ENCODE results near the gene TCEAL7. TPM values are rescaled to one million over a fixed set of nuclear protein-coding genes. Genes with fewer than 3 reads are reported as not detected.

TCEAL7 gene
- total and polyA plus RNA-seq, 2 donors (not counting 3 experiments of a cell fraction or from before 2014, with no cell fraction given): 4.2 to 10.5 TPM

GRCh38 chrX:103372886-103373285, 42.8 kb downstream of the TCEAL7 start:
- Histone ChIP-seq H3K4me2 (ENCODE audit: insufficient read depth, low read length) (no peak overlapping the region), H3K79me2 (ENCODE audit: control insufficient read depth, insufficient read depth, low read length) (peaks cover 8% of the 10 kb centered on the region), H3K9me1 (replicated peaks; ENCODE audit: control insufficient read depth, extremely low read depth, insufficient read depth, low read length) (no peaks in the 10 kb centered on the region), H4K20me1 (replicated peaks; ENCODE audit: control insufficient read depth, extremely low read depth, insufficient read depth, low read length) (no peaks in the 10 kb centered on the region), H3K9ac (replicated peaks; ENCODE audit: extremely low read depth, insufficient read depth, low read length) (no peak overlapping the region), H3K9me3 (replicated peaks; ENCODE audit: control insufficient read depth, insufficient read depth, low read length) (no peaks in the 10 kb centered on the region), H3K4me1 (ENCODE audit: control insufficient read depth, extremely low read depth, insufficient read depth, low read length) (peaks cover 6% of the 10 kb centered on the region), H3K36me3 (ENCODE audit: control insufficient read depth in 2 of 2, extremely low read depth in 1 of 2, insufficient read depth in 2 of 2, low read length in 2 of 2) (no peaks in the 10 kb centered on the region), H3K27ac (ENCODE audit: insufficient read depth, low read depth, low read length) (no peak overlapping the region), H2AFZ (ENCODE audit: low read depth, low read length) (no peak overlapping the region), H3K4me3 (replicated peaks in 1 of 3; ENCODE audit: insufficient read depth in 1 of 3, low read depth in 1 of 3, low read length in 3 of 3) (no peak overlapping the region), H3K27me3 (ENCODE audit: control insufficient read depth in 2 of 2, insufficient read depth in 2 of 2, low read length in 2 of 2) (no peaks in the 10 kb centered on the region)
- POLR2A ChIA-PET: no interaction called here
- TF ChIP-seq POLR2AphosphoS5 (IDR thresholded peaks at IDR 0.05; ENCODE audit: insufficient read depth, low read depth, low read length) (no peak), CTCF (IDR thresholded peaks at IDR 0.05; ENCODE audit: extremely low read depth in 1 of 2, insufficient read depth in 1 of 2, low read depth in 1 of 2, low read length in 2 of 2) (no peak)
- CTCF ChIA-PET: no interaction called here
- intact Hi-C loops (cut with micrococcal nuclease) (no loop called here), dilution Hi-C loops (cut with MboI; ENCODE audit: extremely low pct_ligation_motif_present, low sequenced_read_pairs) (no loop called here)
- no peak for DNase-seq (ENCODE audit: low read depth, low spot score)
- BruUV-seq (replicated peaks): no TSS peak
- no peak for FAIRE-seq

GRCh38 chrX:103373581-103373980, 43.5 kb downstream of the TCEAL7 start:
- DNase-seq (ENCODE audit: low read depth, low spot score) (no peak), FAIRE-seq (no peak)
- Histone ChIP-seq H3K9me1 (replicated peaks; ENCODE audit: control insufficient read depth, extremely low read depth, insufficient read depth, low read length) (no peaks in the 10 kb centered on the region), H3K4me2 (ENCODE audit: insufficient read depth, low read length) (no peak overlapping the region), H3K79me2 (ENCODE audit: control insufficient read depth, insufficient read depth, low read length) (peaks cover 8% of the 10 kb centered on the region), H3K4me3 (replicated peaks in 1 of 3; ENCODE audit: insufficient read depth in 1 of 3, low read depth in 1 of 3, low read length in 3 of 3) (no peak overlapping the region), H2AFZ (ENCODE audit: low read depth, low read length) (no peak overlapping the region), H3K9ac (replicated peaks; ENCODE audit: extremely low read depth, insufficient read depth, low read length) (no peak overlapping the region), H3K27ac (ENCODE audit: insufficient read depth, low read depth, low read length) (no peak overlapping the region), H3K4me1 (ENCODE audit: control insufficient read depth, extremely low read depth, insufficient read depth, low read length) (peaks cover 6% of the 10 kb centered on the region), H4K20me1 (replicated peaks; ENCODE audit: control insufficient read depth, extremely low read depth, insufficient read depth, low read length) (no peaks in the 10 kb centered on the region), H3K9me3 (replicated peaks; ENCODE audit: control insufficient read depth, insufficient read depth, low read length) (no peaks in the 10 kb centered on the region), H3K27me3 (ENCODE audit: control insufficient read depth in 2 of 2, insufficient read depth in 2 of 2, low read length in 2 of 2) (no peaks in the 10 kb centered on the region), H3K36me3 (ENCODE audit: control insufficient read depth in 2 of 2, extremely low read depth in 1 of 2, insufficient read depth in 2 of 2, low read length in 2 of 2) (no peaks in the 10 kb centered on the region)
- BruUV-seq (replicated peaks): no TSS peak
- dilution Hi-C loops (cut with MboI; ENCODE audit: extremely low pct_ligation_motif_present, low sequenced_read_pairs) (no loop called here), intact Hi-C loops (cut with micrococcal nuclease) (no loop called here)
- TF ChIP-seq FOS (IDR thresholded peaks at IDR 0.05; ENCODE audit: borderline replicate concordance, insufficient read depth, low read length) (no peak), JUN (IDR thresholded peaks at IDR 0.05; ENCODE audit: borderline replicate concordance, insufficient read depth, insufficient read length, low read depth) (no peak), MYC (IDR thresholded peaks at IDR 0.05; ENCODE audit: low read depth, low read length) (no peak)
- ChIA-PET CTCF (no interaction called here), POLR2A (no interaction called here)
